NCI-H1417 (cell line): ENCODE results near the gene ADAP1.

ENCODE experiments used
- DNase-seq, 3 experiments: peaks; one replicate each; lab custom pipeline; 2025; lab: John Stamatoyannopoulos, UW

ADAP1 gene

GRCh38 chr7:909358-910329, 44.8 kb downstream of the ADAP1 start:
- peak in 1 of 3 experiments; percentile 15 for DNase-seq

- peak; percentile 12 to 80 (median 69) for DNase-seq
Observed at GRCh38 chr7:908591-909357, 45.7 kb downstream of the ADAP1 start.

GRCh38 chr7:908159-908581, 46.3 kb downstream of the ADAP1 start:
- DNase-seq = no peak

- no peak for DNase-seq
Observed at GRCh38 chr7:907158-907980, 47.1 kb downstream of the ADAP1 start.

- no peak for DNase-seq
Observed at GRCh38 chr7:906776-907157, 47.7 kb downstream of the ADAP1 start.

GRCh38 chr7:904847-905246, 49.6 kb downstream of the ADAP1 start:
- no peak for DNase-seq

GRCh38 chr7:903921-904755, 50.3 kb downstream of the ADAP1 start:
- DNase-seq = no peak

GRCh38 chr7:902996-903395, 51.5 kb downstream of the ADAP1 start:
- DNase-seq = no peak

- DNase-seq = peak; percentile 28 to 72 (median 52)
Observed at GRCh38 chr7:901388-902154, 52.9 kb downstream of the ADAP1 start.

- no peak for DNase-seq
Observed at GRCh38 chr7:901041-901387, 53.5 kb downstream of the ADAP1 start.

- DNase-seq = no peak
Observed at GRCh38 chr7:900331-901040, 54.0 kb downstream of the ADAP1 start.

- DNase-seq = no peak
Observed at GRCh38 chr7:899806-900205, 54.7 kb downstream of the ADAP1 start.

- no peak for DNase-seq
Observed at GRCh38 chr7:898855-899681, 55.4 kb downstream of the ADAP1 start.

GRCh38 chr7:898460-898854, 56.0 kb downstream of the ADAP1 start:
- DNase-seq = no peak

GRCh38 chr7:897771-898376, 56.6 kb downstream of the ADAP1 start:
- DNase-seq = no peak

- DNase-seq = no peak
Observed at GRCh38 chr7:897086-897485, 57.4 kb downstream of the ADAP1 start.

- no peak for DNase-seq
Observed at GRCh38 chr7:896346-897075, 58.0 kb downstream of the ADAP1 start.
